Measurements from ENCODE around the gene RPH3AL.
"Not testable (repeated sequence)": the region's sequence is repeated elsewhere in the genome, so short reads cannot be mapped to it uniquely, and the experiment has no call there.

GRCh38 chr17:168614-169013, 184.0 kb downstream of the RPH3AL start:
- not testable (repeated sequence) for TF ChIP-seq CTCF (IDR thresholded peaks at IDR 0.05); POLR2A (IDR thresholded peaks at IDR 0.05); POLR2AphosphoS5 (IDR thresholded peaks at IDR 0.05); EP300 (IDR thresholded peaks at IDR 0.05; ENCODE audit: low read depth)

All from transverse colon (tissue), 4 donors.